Fibroblast of the conjunctiva (primary cell): Measurements from ENCODE around the gene NOD2.

Source experiments
- DNase-seq: peaks from one replicate; pipeline ENCODE4 v3.0.0-alpha.2; 2010; ENCODE audit warnings: low read depth

The NOD2 gene

GRCh38 chr16:50717494-50717893 is 24.1 kb downstream of the NOD2 start:
- DNase-seq, result no peak

- no peak for DNase-seq
These were observed 24.8 kb downstream of the NOD2 start for GRCh38 chr16:50718061-50718760.

- no peak for DNase-seq
These were observed 25.5 kb downstream of the NOD2 start for GRCh38 chr16:50718761-50719400.

GRCh38 chr16:50719401-50720337 is 26.3 kb downstream of the NOD2 start:
- DNase-seq, result no peak

- no peak for DNase-seq
These were observed 28.4 kb downstream of the NOD2 start for GRCh38 chr16:50721549-50722404.

GRCh38 chr16:50722405-50722737 is 29.0 kb downstream of the NOD2 start:
- DNase-seq, result no peak

- no peak for DNase-seq
These were observed 29.6 kb downstream of the NOD2 start for GRCh38 chr16:50722960-50723359.

GRCh38 chr16:50724306-50724705 is 30.9 kb downstream of the NOD2 start:
- no peak for DNase-seq

GRCh38 chr16:50731130-50731988 is 38.0 kb downstream of the NOD2 start:
- DNase-seq, result no peak

GRCh38 chr16:50731989-50732832 is 38.8 kb downstream of the NOD2 start:
- DNase-seq, result no peak

- no peak for DNase-seq
These were observed 40.1 kb downstream of the NOD2 start for GRCh38 chr16:50733468-50733867.

- DNase-seq, result no peak
These were observed 42.3 kb downstream of the NOD2 start for GRCh38 chr16:50735629-50736122.

- no peak for DNase-seq
These were observed 43.0 kb downstream of the NOD2 start for GRCh38 chr16:50736448-50736847.

GRCh38 chr16:50737420-50737959 is 44.1 kb downstream of the NOD2 start:
- no peak for DNase-seq

GRCh38 chr16:50739031-50739430 is 45.6 kb downstream of the NOD2 start:
- DNase-seq, result no peak

- DNase-seq, result no peak
These were observed 47.3 kb downstream of the NOD2 start for GRCh38 chr16:50740736-50741135.

- DNase-seq, result no peak
These were observed 47.9 kb downstream of the NOD2 start for GRCh38 chr16:50741225-50741780.

GRCh38 chr16:50741781-50742575 is 48.6 kb downstream of the NOD2 start, which contains the start of gene CYLD:
TSS of gene CYLD (plus strand) at chr16:50742086. CDS start at chr16:50749699, 7,613 bp downstream.
- peak; percentile 99 for DNase-seq
